Measurements from ENCODE around the gene ARHGEF37. TPM values are rescaled to one million over a fixed set of nuclear protein-coding genes. Genes with fewer than 3 reads are reported as not detected.

ARHGEF37 gene
- total and polyA plus RNA-seq, 2 of the 8 experiments (the other 6 are each of a cell fraction or from before 2014, with no cell fraction given), result 0.21 to 0.48 TPM

DNA sequence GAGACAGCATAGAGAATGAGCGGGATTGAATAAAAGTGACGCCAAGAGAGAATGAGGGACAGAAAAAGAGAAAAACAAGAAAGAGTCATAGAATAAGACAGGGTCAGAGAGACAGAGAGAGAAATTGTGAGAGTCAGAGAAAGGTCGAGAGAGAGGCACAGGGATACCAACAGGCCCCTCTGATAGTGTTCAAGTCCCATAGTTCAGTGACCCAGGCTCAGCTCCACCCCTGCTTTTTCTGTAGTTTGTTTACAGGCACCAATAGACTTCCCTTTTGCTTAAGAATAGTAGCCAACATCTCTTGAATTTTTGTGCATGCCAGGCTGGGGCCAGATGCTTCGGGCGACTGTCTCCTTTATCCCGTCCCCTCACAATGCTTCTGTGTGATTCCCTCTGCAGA, 62.5 kb downstream of the ARHGEF37 start:
- no peak overlapping the region for H3K27ac ChIP-seq (ENCODE audit: low read depth, low read length)
- no peaks in the 10 kb centered on the region for H3K4me1 ChIP-seq (replicated peaks in 1 of 4; ENCODE audit: control insufficient read depth in 3 of 4, insufficient read depth in 4 of 4, low read length in 3 of 4)
- no peak overlapping the region for H2BK120ac ChIP-seq (replicated peaks; ENCODE audit: low read depth, low read length)
- 86% methylated on average over 6 of the region's 6 CpGs; no CpG with 5 or more reads in 1 of the 2 experiments for WGBS, 2 experiments (ENCODE audit: extremely low coverage in 1 of 2, insufficient coverage in 1 of 2, insufficient read length in 1 of 2, insufficient replicate concordance in 2 of 2, low coverage in 1 of 2, low lambda C conversion rate in 2 of 2, missing lambda C conversion rate in 1 of 2)
- no peaks in the 10 kb centered on the region for H4K20me1 ChIP-seq (replicated peaks in 1 of 2; ENCODE audit: control insufficient read depth in 1 of 2, insufficient read depth in 2 of 2, low read length in 2 of 2)
- no peak overlapping the region for H2AFZ ChIP-seq (ENCODE audit: low read length)
- H4K8ac ChIP-seq (ENCODE audit: extremely low read depth, insufficient read depth, low read length), result no peak overlapping the region
- H3K79me2 ChIP-seq (ENCODE audit: control insufficient read depth in 1 of 2, insufficient read depth in 2 of 2, low read length in 2 of 2), result no peaks in the 10 kb centered on the region
- H2BK5ac ChIP-seq (ENCODE audit: low read depth, low read length), result no peak overlapping the region
- H3K27me3 ChIP-seq (replicated peaks in 1 of 4; ENCODE audit: control insufficient read depth in 3 of 4, extremely low read depth in 1 of 4, insufficient read depth in 3 of 4, low read length in 3 of 4), result no peaks in the 10 kb centered on the region; a peak in 1 of 7 replicates
- no peak overlapping the region for H2BK20ac ChIP-seq (ENCODE audit: low read length)
- no peak overlapping the region for H2BK12ac ChIP-seq (ENCODE audit: low read depth, low read length)
- H3K56ac ChIP-seq (replicated peaks; ENCODE audit: insufficient read length, low read depth, low read length), result no peak overlapping the region
- no peak overlapping the region for H3K4me3 ChIP-seq (ENCODE audit: extremely low read depth in 1 of 4, insufficient read depth in 2 of 4, low read depth in 3 of 4, low read length in 4 of 4)
- ChIA-PET POLR2A (ENCODE audit: partially characterized antibody) (no interaction called here), CTCF (ENCODE audit: partially characterized antibody) (interaction anchor here (1.1 to 19.9 kb wide), 7 partner anchors 10 to 334 kb away, joined by 3 to 470 read pairs (median 13); no protein-coding TSS in a partner anchor)
- no peak overlapping the region for H4K5ac ChIP-seq (ENCODE audit: insufficient read length, low read depth, low read length)
- no peaks in the 10 kb centered on the region for H3K79me1 ChIP-seq (ENCODE audit: low read depth, low read length)
- no peak overlapping the region for H3K4me2 ChIP-seq (ENCODE audit: insufficient read depth in 1 of 2, low read depth in 2 of 2, low read length in 2 of 2)
- no peak overlapping the region for H3K14ac ChIP-seq (ENCODE audit: insufficient read length)
- no peak overlapping the region for H3K9ac ChIP-seq (replicated peaks in 1 of 4; ENCODE audit: extremely low read depth in 1 of 4, low read depth in 3 of 4, low read length in 3 of 4)
- no peaks in the 10 kb centered on the region for H3K9me3 ChIP-seq (ENCODE audit: insufficient read depth in 2 of 2, low read depth in 1 of 2, low read length in 1 of 2)
- H3K18ac ChIP-seq (ENCODE audit: extremely low read depth, low read length), result no peak overlapping the region
- H4K91ac ChIP-seq (replicated peaks; ENCODE audit: insufficient read length, low read length), result no peak overlapping the region
- H2BK15ac ChIP-seq (ENCODE audit: low read length), result no peak overlapping the region
- no peak overlapping the region for H3K4ac ChIP-seq (replicated peaks; ENCODE audit: insufficient read length, low read depth, low read length)
- FAIRE-seq, result no peak
- no peak overlapping the region for H3K23ac ChIP-seq (ENCODE audit: insufficient read length)
- no peak overlapping the region for H2AK5ac ChIP-seq (ENCODE audit: low read depth, low read length)
- H3K23me2 ChIP-seq (ENCODE audit: low read depth, low read length), result no peaks in the 10 kb centered on the region; the same call in 1 of the 2 replicates
- H3K36me3 ChIP-seq (ENCODE audit: control insufficient read depth in 2 of 4, insufficient read depth in 4 of 4, low read length in 3 of 4), result no peaks in the 10 kb centered on the region
- no peak for DNase-seq (ENCODE audit: low read depth in 1 of 2, low spot score in 2 of 2)
- TF ChIP-seq YY1 (IDR thresholded peaks at IDR 0.05; ENCODE audit: low read depth, low read length) (no peak), SIN3A (conservative IDR thresholded peaks at IDR 0.05 in 1 of 2, IDR thresholded peaks at IDR 0.05 in 1 of 2; ENCODE audit: low read depth in 1 of 2, low read length in 2 of 2) (no peak), EGR1 (IDR thresholded peaks at IDR 0.05; ENCODE audit: borderline replicate concordance, low read depth, low read length) (no peak), POLR2AphosphoS5 (IDR thresholded peaks at IDR 0.05; ENCODE audit: low read depth, low read length) (no peak), KDM1A (IDR thresholded peaks at IDR 0.05; ENCODE audit: borderline replicate concordance, low read length) (no peak), ZNF274 (IDR thresholded peaks at IDR 0.05; ENCODE audit: borderline replicate concordance, extremely low read depth, low read length) (no peak), SUZ12 (IDR thresholded peaks at IDR 0.05; ENCODE audit: low read length) (no peak)
